ENCODE results near the gene TRIM37.

The TRIM37 gene

DNA sequence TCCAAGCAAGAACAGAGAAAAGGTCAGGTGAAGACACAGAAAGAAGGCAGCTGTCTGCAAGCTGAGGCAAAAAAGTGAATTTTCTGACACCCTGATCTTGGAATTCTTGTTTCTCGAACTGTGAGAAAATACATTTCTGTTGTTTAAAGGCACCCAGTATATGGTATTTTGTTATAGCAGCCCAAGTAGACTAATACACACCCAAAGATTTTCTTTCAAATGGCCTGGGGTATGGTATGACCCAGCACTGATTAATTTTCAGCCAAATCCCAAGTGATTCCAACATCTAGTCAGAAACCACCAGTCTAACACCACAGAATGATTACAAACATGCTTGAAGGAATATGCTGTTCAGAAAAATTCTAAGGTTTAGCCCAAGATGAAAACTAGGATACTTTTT is 36.8 kb downstream of the TRIM37 start:
- no peak for TF ChIP-seq CTCF (IDR thresholded peaks at IDR 0.05; ENCODE audit: borderline replicate concordance, insufficient read depth, low read depth, low read length)
- H3K4me3 ChIP-seq (ENCODE audit: low read depth, low read length), result no peak overlapping the region

GRCh38 chr17:59067756-59068155 is 38.9 kb downstream of the TRIM37 start:
- no peak overlapping the region for H3K4me3 ChIP-seq (ENCODE audit: low read depth, low read length)
- TF ChIP-seq CTCF (IDR thresholded peaks at IDR 0.05; ENCODE audit: borderline replicate concordance, insufficient read depth, low read depth, low read length), result no peak

DNA sequence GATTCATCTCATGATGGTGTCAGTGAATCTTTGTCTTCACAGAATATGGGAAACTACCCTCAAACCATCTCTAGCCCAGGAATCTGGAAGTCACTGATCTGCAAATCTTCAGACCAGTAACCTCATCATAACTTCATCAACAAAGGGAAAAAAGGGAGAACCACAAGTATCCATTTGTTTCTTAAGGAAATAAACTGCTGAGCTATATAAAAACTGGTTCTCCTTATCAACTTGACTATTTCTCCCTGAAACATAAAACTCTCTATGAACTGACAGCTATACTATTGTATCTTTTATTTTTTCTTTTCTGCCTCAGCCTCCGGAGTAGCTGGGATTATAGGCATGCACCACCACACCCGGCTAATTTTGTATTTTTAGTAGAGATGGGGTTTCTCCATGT is 39.3 kb downstream of the TRIM37 start:
- no peak for TF ChIP-seq CTCF (IDR thresholded peaks at IDR 0.05; ENCODE audit: borderline replicate concordance, insufficient read depth, low read depth, low read length)

DNA sequence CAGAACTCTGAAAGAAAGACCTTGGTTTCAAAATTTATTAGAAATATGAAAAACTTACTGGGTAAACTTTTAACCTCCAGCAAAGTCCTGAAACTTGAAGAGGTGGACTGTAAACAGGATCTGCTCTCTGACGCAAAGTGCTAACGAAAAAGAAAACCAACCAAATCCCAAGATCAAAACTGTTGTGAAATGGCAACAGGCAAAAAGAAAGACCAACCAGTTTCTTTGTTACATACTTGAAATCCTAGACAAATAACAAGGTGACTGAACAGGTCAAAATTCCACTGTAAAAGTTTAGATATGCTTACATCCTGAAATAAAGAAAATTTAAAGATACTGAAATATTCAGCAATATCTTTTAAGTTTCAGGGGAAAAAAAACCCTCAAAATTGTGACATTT is 44.2 kb downstream of the TRIM37 start:
- TF ChIP-seq CTCF (IDR thresholded peaks at IDR 0.05; ENCODE audit: borderline replicate concordance, insufficient read depth, low read depth, low read length), result no peak
- H3K4me3 ChIP-seq (ENCODE audit: low read depth, low read length), result no peak overlapping the region

More for the DNA sequence above, 39.3 kb downstream of the TRIM37 start:
- H3K4me3 ChIP-seq (ENCODE audit: low read depth, low read length), result no peak overlapping the region

DNA sequence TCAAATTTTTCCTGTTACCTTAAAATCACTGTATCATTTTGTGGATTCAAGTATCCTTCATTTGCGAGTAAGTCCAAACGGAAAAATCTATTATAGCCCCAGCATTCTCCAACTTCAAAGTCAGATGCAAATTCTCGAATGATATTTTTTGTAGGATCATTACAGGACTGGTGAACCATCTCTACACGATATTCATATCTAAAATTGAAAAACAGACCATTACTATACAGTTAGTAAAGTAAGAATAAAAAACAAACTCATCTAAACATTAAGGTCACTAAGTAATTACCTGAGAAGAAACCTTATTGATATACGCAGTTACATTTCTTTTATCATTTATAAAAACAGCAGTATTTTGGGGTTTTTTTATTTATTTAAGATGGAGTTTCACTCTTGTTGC is 49.8 kb downstream of the TRIM37 start:
- no peak overlapping the region for H3K4me3 ChIP-seq (ENCODE audit: low read depth, low read length)
- TF ChIP-seq CTCF (IDR thresholded peaks at IDR 0.05; ENCODE audit: borderline replicate concordance, insufficient read depth, low read depth, low read length), result no peak

DNA sequence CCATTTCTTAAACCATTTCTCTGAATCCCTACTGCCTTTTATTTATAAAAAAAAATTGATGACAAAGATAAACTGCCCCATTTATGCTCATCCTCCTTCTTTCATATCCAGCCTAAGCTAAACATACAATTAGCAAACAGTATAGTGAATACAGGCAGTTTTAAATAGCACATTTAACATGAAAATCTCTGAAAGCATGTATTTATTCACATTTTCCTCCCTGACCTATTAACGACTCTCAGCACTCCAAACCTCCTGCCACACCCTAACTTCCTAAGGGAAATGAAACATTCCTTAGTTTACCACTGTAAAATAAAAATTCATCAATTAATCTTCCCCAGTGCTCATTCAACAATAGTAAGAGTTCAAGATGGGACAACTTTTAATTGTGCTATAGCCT is 56.9 kb downstream of the TRIM37 start:
- H3K4me3 ChIP-seq (ENCODE audit: low read depth, low read length), result no peak overlapping the region
- no peak for TF ChIP-seq CTCF (IDR thresholded peaks at IDR 0.05; ENCODE audit: borderline replicate concordance, insufficient read depth, low read depth, low read length)

DNA sequence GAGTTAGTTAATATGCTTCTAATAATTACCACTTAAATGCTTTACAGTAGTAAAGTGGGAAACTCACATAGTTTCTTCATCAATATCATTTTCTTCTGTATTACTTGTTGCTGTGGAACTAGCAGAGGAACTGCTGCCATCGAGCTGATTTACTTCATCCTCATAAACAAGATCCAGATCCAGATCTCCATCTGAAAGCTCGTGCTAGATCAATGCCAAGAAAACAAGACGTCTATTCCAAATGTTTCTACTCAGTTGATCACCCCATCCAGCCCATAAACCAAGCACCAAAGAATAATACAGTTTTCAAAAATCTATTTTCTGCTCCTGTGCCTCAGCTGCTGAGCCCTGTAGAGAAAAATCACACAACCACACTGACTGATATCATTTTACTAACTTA is 59.1 kb downstream of the TRIM37 start:
- H3K4me3 ChIP-seq (ENCODE audit: low read depth, low read length), result no peak overlapping the region
- TF ChIP-seq CTCF (IDR thresholded peaks at IDR 0.05; ENCODE audit: borderline replicate concordance, insufficient read depth, low read depth, low read length), result no peak
